RWPE2 (cell line): Measurements from ENCODE around the gene MCC.
A peak's percentile ranks its signal among the peaks of the same experiment; 100 is the strongest.

ENCODE experiments used
- ATAC-seq: fragments of 200-7000 bp; cut with Tn5 transposase; 3 replicates; pipeline ENCODE4 v1.9.1; 2021; ENCODE audit warnings: low read depth
- DNase-seq: peaks from one replicate; pipeline ENCODE4 v3.0.0-alpha.2; 2020; ENCODE audit warnings: low spot score
- H3K27ac ChIP-seq: fragments of 450-650 bp; 2 replicates; pipeline ENCODE4 v1.5.1; 2017; ENCODE audit warnings: mild to moderate bottlenecking; ENCODE audit not compliant: poor library complexity, severe bottlenecking
- H3K27me3 ChIP-seq: fragments of 250-450 bp; sonication (Bioruptor Pico); 2 replicates; pipeline ENCODE4 v1.5.1; 2021; ENCODE audit warnings: mild to moderate bottlenecking, moderate library complexity; ENCODE audit not compliant: insufficient read depth, poor library complexity, severe bottlenecking
- H3K36me3 ChIP-seq: fragments of 250-450 bp; sonication (Bioruptor Pico); 2 replicates; pipeline ENCODE4 v1.5.1; 2020; ENCODE audit warnings: low read depth, mild to moderate bottlenecking, moderate library complexity
- H3K4me1 ChIP-seq: fragments of 250-450 bp; sonication (Bioruptor Pico); 2 replicates; pipeline ENCODE4 v1.5.1; 2021; ENCODE audit warnings: mild to moderate bottlenecking, moderate library complexity; ENCODE audit not compliant: insufficient read depth, poor library complexity, severe bottlenecking
- H3K4me3 ChIP-seq: fragments of 250-450 bp; sonication (Bioruptor Pico); 2 replicates; pipeline ENCODE4 v1.5.1; 2021; ENCODE audit warnings: mild to moderate bottlenecking, moderate library complexity; ENCODE audit not compliant: severe bottlenecking
- H3K9me3 ChIP-seq: fragments of 250-450 bp; sonication (Bioruptor Pico); 2 replicates; pipeline ENCODE4 v1.5.1; 2021; ENCODE audit warnings: mild to moderate bottlenecking, moderate library complexity; ENCODE audit not compliant: severe bottlenecking
- TF ChIP-seq, protein P1 (sequence below): fragments of 450-650 bp; IDR thresholded peaks from one replicate; pipeline ENCODE4 v1.5.1; 2017; ENCODE audit warnings: mild to moderate bottlenecking, moderate library complexity; ENCODE audit not compliant: poor library complexity, severe bottlenecking

The MCC gene

DNA sequence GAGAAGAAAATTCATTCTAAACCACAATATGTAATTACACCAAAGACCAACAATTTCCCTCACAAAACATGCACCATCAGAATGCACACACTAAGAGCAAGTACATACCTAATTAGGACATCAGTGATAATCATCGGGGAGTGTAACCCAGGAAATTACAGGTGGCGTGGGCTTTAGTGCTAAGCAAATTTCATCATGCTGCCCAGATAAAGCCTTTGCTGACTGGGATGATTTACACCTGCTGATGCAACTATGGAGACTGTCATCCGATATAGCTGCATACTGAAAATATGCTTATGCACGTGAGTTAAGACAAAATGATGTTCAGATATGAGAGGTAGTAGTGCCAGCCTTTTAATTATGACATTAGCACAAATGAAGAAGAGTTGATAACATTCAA is 388.4 kb downstream of the MCC start:
- H3K27me3 ChIP-seq: no peaks in the 10 kb centered on the region
- ATAC-seq: no peak
- peaks cover 45% of the 10 kb centered on the region for H3K36me3 ChIP-seq
- H3K4me1 ChIP-seq: no peaks in the 10 kb centered on the region
- no peak overlapping the region for H3K27ac ChIP-seq
- no peaks in the 10 kb centered on the region for H3K9me3 ChIP-seq
- no peak for DNase-seq
- H3K4me3 ChIP-seq: no peak overlapping the region
- TF ChIP-seq, protein P1, sequence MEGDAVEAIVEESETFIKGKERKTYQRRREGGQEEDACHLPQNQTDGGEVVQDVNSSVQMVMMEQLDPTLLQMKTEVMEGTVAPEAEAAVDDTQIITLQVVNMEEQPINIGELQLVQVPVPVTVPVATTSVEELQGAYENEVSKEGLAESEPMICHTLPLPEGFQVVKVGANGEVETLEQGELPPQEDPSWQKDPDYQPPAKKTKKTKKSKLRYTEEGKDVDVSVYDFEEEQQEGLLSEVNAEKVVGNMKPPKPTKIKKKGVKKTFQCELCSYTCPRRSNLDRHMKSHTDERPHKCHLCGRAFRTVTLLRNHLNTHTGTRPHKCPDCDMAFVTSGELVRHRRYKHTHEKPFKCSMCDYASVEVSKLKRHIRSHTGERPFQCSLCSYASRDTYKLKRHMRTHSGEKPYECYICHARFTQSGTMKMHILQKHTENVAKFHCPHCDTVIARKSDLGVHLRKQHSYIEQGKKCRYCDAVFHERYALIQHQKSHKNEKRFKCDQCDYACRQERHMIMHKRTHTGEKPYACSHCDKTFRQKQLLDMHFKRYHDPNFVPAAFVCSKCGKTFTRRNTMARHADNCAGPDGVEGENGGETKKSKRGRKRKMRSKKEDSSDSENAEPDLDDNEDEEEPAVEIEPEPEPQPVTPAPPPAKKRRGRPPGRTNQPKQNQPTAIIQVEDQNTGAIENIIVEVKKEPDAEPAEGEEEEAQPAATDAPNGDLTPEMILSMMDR: no peak

DNA sequence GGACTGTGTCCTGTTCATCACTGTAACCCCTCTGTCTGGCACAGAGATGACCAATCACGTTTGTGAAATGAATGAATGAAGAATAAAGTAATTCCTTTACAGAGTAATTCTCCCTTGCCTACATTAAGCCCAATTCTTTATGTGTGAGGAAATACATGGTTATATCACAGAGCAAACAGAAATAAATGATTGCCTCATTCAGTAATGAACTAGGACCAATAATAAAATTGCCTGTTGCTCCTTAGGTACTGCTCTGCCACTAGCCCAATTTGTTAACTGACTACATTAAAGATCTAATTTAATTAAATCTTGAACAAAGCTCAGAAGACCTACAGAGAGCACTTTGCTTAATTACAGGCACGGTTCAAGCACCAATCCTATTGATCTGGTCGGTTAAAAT is 389.9 kb downstream of the MCC start:
- Histone ChIP-seq H3K4me1 (no peaks in the 10 kb centered on the region), H3K27ac (no peak overlapping the region), H3K27me3 (no peaks in the 10 kb centered on the region), H3K9me3 (no peaks in the 10 kb centered on the region), H3K4me3 (no peak overlapping the region), H3K36me3 (peaks cover 38% of the 10 kb centered on the region)
- DNase-seq (no peak), ATAC-seq (no peak)
- TF ChIP-seq, protein P1: no peak

DNA sequence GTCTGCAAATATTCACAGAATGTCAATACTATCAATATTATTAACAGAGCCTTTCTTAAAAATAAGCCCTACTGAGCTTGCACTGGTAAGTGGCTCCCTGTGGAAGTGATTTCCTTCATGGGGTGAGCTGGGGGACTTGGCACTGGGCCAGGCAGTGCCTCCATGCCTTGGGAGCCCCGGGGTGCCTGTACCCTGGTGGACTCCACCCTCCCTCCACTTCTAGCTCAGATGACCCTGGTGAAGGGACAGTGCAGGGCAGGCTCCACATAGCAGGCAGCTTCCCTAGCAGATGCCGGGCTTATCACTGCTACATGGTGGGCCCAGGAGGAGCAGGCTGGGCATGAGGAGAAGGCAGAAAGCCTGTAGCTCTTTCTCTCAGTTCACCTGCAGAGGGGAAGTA is 392.4 kb downstream of the MCC start:
- Histone ChIP-seq H3K27me3 (no peaks in the 10 kb centered on the region), H3K4me3 (no peak overlapping the region), H3K27ac (no peak overlapping the region), H3K4me1 (peaks cover 6% of the 10 kb centered on the region), H3K36me3 (peaks cover 22% of the 10 kb centered on the region), H3K9me3 (no peaks in the 10 kb centered on the region)
- no peak for DNase-seq
- TF ChIP-seq, protein P1: no peak
- no peak for ATAC-seq

DNA sequence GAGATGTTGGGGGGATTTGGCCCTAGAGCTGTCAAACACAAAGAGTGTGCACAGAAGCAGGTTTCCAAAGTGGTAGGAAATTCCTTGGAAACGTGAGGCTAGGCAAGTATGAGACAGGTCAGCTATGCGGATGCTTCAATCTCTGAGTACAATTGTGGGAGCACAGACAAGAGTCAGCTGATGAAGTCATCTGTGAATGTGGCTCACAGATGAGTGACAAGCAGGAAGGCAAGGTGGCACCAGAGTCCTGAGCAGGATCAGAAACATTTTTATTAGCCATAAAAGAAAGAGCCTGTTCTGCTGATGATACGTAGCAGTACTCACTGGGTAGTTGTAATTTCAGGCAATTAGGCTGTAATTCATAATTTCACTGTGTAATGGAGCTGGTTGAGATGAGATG is 394.7 kb downstream of the MCC start:
- TF ChIP-seq, protein P1: no peak
- Histone ChIP-seq H3K4me3 (no peak overlapping the region), H3K4me1 (peaks cover 6% of the 10 kb centered on the region), H3K36me3 (peaks cover 8% of the 10 kb centered on the region; the same call in 1 of the 2 replicates), H3K27me3 (no peaks in the 10 kb centered on the region), H3K9me3 (no peaks in the 10 kb centered on the region), H3K27ac (no peak overlapping the region)
- DNase-seq (no peak), ATAC-seq (no peak)

DNA sequence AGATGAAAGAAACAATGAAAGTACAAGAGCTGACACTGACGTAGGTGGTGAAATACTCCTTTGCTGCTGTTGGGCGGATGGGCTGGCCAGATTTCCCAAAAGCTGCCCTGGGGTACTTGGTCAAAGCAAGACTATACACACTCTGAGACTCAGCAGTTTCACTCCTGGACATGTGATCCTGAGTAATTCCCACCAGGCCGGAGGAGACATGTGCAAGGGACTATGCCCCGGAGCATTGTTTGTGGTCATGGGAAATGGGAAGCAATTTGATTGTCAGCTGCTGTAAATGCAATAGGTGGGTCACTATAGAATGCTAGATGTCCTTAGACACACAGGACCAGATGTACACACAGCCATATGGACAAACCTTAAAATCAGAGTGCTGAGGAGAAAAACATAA is 395.6 kb downstream of the MCC start:
- DNase-seq (no peak), ATAC-seq (peak; percentile 74)
- Histone ChIP-seq H3K4me1 (peaks cover 6% of the 10 kb centered on the region), H3K9me3 (no peaks in the 10 kb centered on the region), H3K27me3 (no peaks in the 10 kb centered on the region), H3K36me3 (peaks cover 3% of the 10 kb centered on the region; the same call in 1 of the 2 replicates), H3K27ac (no peak overlapping the region), H3K4me3 (no peak overlapping the region)
- TF ChIP-seq, protein P1: no peak
